GM12891 (cell line): ENCODE results near the gene MARCHF9.

ENCODE experiments used
- DNase-seq: peaks from one replicate; pipeline ENCODE4 v3.0.0; 2011; ENCODE audit warnings: low spot score; ENCODE audit not compliant: insufficient read length
- FAIRE-seq: peaks from 2 replicates; lab custom pipeline; 2011; peaks lifted over from hg19 to GRCh38; lab: Jason Lieb, UNC
- PAX5 ChIP-seq: IDR thresholded peaks from 2 replicates; pipeline ENCODE4 v1.6.1; 2011; ENCODE audit warnings: low read length, moderate library complexity, mild to moderate bottlenecking; ENCODE audit not compliant: insufficient read depth, severe bottlenecking
- POLR2A ChIP-seq: IDR thresholded peaks from 2 replicates; pipeline ENCODE4 v1.6.1; 2011; ENCODE audit warnings: low read depth, low read length, control low read depth
- POLR2AphosphoS5 ChIP-seq: IDR thresholded peaks from 2 replicates; pipeline ENCODE4 v1.6.1; 2011; ENCODE audit warnings: low read depth, low read length, control low read depth
- POU2F2 ChIP-seq: IDR thresholded peaks from 2 replicates; pipeline ENCODE4 v1.6.1; 2011; ENCODE audit warnings: low read depth, mild to moderate bottlenecking, control low read depth, low read length, moderate library complexity
- SPI1 ChIP-seq: IDR thresholded peaks from 2 replicates; pipeline ENCODE4 v1.6.1; 2011; ENCODE audit warnings: low read depth, low read length, control low read depth
- TAF1 ChIP-seq: IDR thresholded peaks from 2 replicates; pipeline ENCODE4 v1.6.1; 2011; ENCODE audit warnings: low read depth, low read length, control low read depth

MARCHF9 gene

GRCh38 chr12:57761391-57761998, 6.6 kb downstream of the MARCHF9 start:
- TF ChIP-seq POU2F2 (no peak), SPI1 (no peak), POLR2A (no peak), TAF1 (no peak)
- DNase-seq: no peak
- no peak for FAIRE-seq

GRCh38 chr12:57762463-57762862, 7.6 kb downstream of the MARCHF9 start:
- no peak for DNase-seq
- TF ChIP-seq SPI1 (no peak), POLR2A (no peak), POU2F2 (no peak), TAF1 (no peak), PAX5 (no peak), POLR2AphosphoS5 (no peak)
- FAIRE-seq: no peak

- no peak for TF ChIP-seq TAF1
- no peak for TF ChIP-seq POLR2AphosphoS5
- no peak for TF ChIP-seq POLR2A
- no peak for DNase-seq
- FAIRE-seq: no peak
Observed at GRCh38 chr12:57763881-57764661, 9.2 kb downstream of the MARCHF9 start.

- FAIRE-seq (peak; percentile 5), DNase-seq (no peak)
Observed at GRCh38 chr12:57764662-57765002, 9.7 kb downstream of the MARCHF9 start.

GRCh38 chr12:57765003-57765697, 10.2 kb downstream of the MARCHF9 start:
- peak; percentile 85 for FAIRE-seq
- TF ChIP-seq POLR2A (no peak), POLR2AphosphoS5 (no peak), PAX5 (no peak), TAF1 (no peak), POU2F2 (no peak), SPI1 (0 out of 2 replicates have a peak, but pooled peaks have one; percentile 17)
- DNase-seq: no peak

More at GRCh38 chr12:57764662-57765002, 9.7 kb downstream of the MARCHF9 start:
- TF ChIP-seq TAF1: no peak
- no peak for TF ChIP-seq POLR2AphosphoS5
- 0 out of 2 replicates have a peak, but pooled peaks have one; percentile 17 for TF ChIP-seq SPI1

GRCh38 chr12:57765698-57766463, 11.0 kb downstream of the MARCHF9 start:
- no peak for TF ChIP-seq POLR2AphosphoS5
- TF ChIP-seq PAX5: no peak
- TF ChIP-seq TAF1: no peak
- TF ChIP-seq POU2F2: no peak
- no peak for TF ChIP-seq SPI1
- no peak for TF ChIP-seq POLR2A
- FAIRE-seq: no peak
- no peak for DNase-seq

- peak; percentile 16 for FAIRE-seq
Observed at GRCh38 chr12:57766464-57767304, 11.8 kb downstream of the MARCHF9 start, which contains the start of gene CYP27B1. CYP27B1 (minus strand) TSS chr12:57767078; CDS start chr12:57767041, 37 bp downstream.

GRCh38 chr12:57767305-57767698, 12.4 kb downstream of the MARCHF9 start:
- TF ChIP-seq PAX5 (no peak), POU2F2 (no peak), TAF1 (no peak), POLR2AphosphoS5 (no peak), SPI1 (no peak), POLR2A (no peak)
- FAIRE-seq: no peak
- DNase-seq: no peak

More at GRCh38 chr12:57766464-57767304, 11.8 kb downstream of the MARCHF9 start, which contains the start of gene CYP27B1:
- no peak for TF ChIP-seq TAF1
- TF ChIP-seq POLR2AphosphoS5: no peak
- no peak for TF ChIP-seq POU2F2
- no peak for TF ChIP-seq SPI1
- TF ChIP-seq PAX5: no peak
- no peak for TF ChIP-seq POLR2A
- DNase-seq: no peak
